ENCODE data around the gene PCDH15. TPM values are rescaled to one million over a fixed set of nuclear protein-coding genes. Genes with fewer than 3 reads are reported as not detected.

The PCDH15 gene
- total and polyA plus RNA-seq, 2 of the 13 experiments (the other 11 are each of a cell fraction or from before 2014, with no cell fraction given) = not detected

GRCh38 chr10:53839440-53840039 lies 961.5 kb downstream of the PCDH15 start:
- Histone ChIP-seq H3K79me2 (ENCODE audit: insufficient read depth, low read length) (no peaks in the 10 kb centered on the region), H3K36me3 (replicated peaks in 1 of 2; ENCODE audit: control insufficient read depth in 1 of 2, insufficient read depth in 2 of 2, low read length in 2 of 2) (no peaks in the 10 kb centered on the region), H3K4me2 (ENCODE audit: low read depth, low read length) (no peak overlapping the region), H3K4me1 (ENCODE audit: insufficient read depth, low read length) (no peaks in the 10 kb centered on the region), H4K20me1 (ENCODE audit: insufficient read depth, low read length) (no peaks in the 10 kb centered on the region; the same call in 1 of the 2 replicates), H3K27ac (ENCODE audit: extremely low read length, insufficient read depth, low read length) (no peak overlapping the region), H3K4me3 (replicated peaks in 1 of 3; ENCODE audit: insufficient read depth in 1 of 3, low read depth in 2 of 3, low read length in 3 of 3) (no peak overlapping the region), H3K9me3 (ENCODE audit: low read length) (no peaks in the 10 kb centered on the region), H3K9ac (ENCODE audit: insufficient read depth, low read depth, low read length) (no peak overlapping the region), H3K27me3 (ENCODE audit: control insufficient read depth in 1 of 2, insufficient read depth in 2 of 2, low read length in 2 of 2) (no peaks in the 10 kb centered on the region), H2AFZ (ENCODE audit: low read length) (no peak overlapping the region)
- in situ Hi-C loops (cut with HindIII; ENCODE audit: extremely low pct_ligation_motif_present, low pct_unique_long_range_greater_than_20kb) = loop anchor here (25.0 kb wide), 1 partner anchor 548 kb away; no protein-coding TSS in a partner anchor
- ChIA-PET CTCF (ENCODE audit: low intra/inter-chr PET ratio, low total read pairs) (interaction anchor here (1.1 kb wide), 1 partner anchor 563 kb away, joined by 7 read pairs; no protein-coding TSS in a partner anchor), POLR2A (no interaction called here)
- ATAC-seq (no peak), DNase-seq (ENCODE audit: low spot score) (peak; percentile 25), FAIRE-seq (no peak)
- WGBS (ENCODE audit: low lambda C conversion rate) = 1% methylated on average over 2 of the region's 2 CpGs
- BruUV-seq (replicated peaks) = no TSS peak
- intact Hi-C loops (cut with micrococcal nuclease; ENCODE audit: unreplicated experiment) = loop anchor here (1.0 to 10.0 kb wide), 3 partner anchors 265 to 955 kb away; no protein-coding TSS in a partner anchor
- TF ChIP-seq SMC3 (IDR thresholded peaks at IDR 0.05; ENCODE audit: low read length) (peak; percentile 16; the same call in 1 of the 2 replicates), ZBTB49 (CRISPR knock-in tag; IDR thresholded peaks at IDR 0.05; ENCODE audit: borderline replicate concordance) (no peak), ZNF362 (CRISPR knock-in tag; IDR thresholded peaks at IDR 0.05; ENCODE audit: borderline replicate concordance) (peak; percentile 25; the same call in 1 of the 2 replicates), STAG1 (CRISPR knock-in tag; IDR thresholded peaks at IDR 0.05) (peak; percentile 62), ZNF549 (CRISPR knock-in tag; IDR thresholded peaks at IDR 0.05) (no peak)
- TF ChIP-seq, protein P1, sequence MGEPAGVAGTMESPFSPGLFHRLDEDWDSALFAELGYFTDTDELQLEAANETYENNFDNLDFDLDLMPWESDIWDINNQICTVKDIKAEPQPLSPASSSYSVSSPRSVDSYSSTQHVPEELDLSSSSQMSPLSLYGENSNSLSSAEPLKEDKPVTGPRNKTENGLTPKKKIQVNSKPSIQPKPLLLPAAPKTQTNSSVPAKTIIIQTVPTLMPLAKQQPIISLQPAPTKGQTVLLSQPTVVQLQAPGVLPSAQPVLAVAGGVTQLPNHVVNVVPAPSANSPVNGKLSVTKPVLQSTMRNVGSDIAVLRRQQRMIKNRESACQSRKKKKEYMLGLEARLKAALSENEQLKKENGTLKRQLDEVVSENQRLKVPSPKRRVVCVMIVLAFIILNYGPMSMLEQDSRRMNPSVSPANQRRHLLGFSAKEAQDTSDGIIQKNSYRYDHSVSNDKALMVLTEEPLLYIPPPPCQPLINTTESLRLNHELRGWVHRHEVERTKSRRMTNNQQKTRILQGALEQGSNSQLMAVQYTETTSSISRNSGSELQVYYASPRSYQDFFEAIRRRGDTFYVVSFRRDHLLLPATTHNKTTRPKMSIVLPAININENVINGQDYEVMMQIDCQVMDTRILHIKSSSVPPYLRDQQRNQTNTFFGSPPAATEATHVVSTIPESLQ (CRISPR knock-in tag; conservative IDR thresholded peaks at IDR 0.05) = no peak

All from HepG2 (cell line).